ENCODE data around the gene PCTP.

Gene PCTP

GRCh38 chr17:55760643-55761355, 9.9 kb downstream of the PCTP start:
- TF ChIP-seq, protein P1, sequence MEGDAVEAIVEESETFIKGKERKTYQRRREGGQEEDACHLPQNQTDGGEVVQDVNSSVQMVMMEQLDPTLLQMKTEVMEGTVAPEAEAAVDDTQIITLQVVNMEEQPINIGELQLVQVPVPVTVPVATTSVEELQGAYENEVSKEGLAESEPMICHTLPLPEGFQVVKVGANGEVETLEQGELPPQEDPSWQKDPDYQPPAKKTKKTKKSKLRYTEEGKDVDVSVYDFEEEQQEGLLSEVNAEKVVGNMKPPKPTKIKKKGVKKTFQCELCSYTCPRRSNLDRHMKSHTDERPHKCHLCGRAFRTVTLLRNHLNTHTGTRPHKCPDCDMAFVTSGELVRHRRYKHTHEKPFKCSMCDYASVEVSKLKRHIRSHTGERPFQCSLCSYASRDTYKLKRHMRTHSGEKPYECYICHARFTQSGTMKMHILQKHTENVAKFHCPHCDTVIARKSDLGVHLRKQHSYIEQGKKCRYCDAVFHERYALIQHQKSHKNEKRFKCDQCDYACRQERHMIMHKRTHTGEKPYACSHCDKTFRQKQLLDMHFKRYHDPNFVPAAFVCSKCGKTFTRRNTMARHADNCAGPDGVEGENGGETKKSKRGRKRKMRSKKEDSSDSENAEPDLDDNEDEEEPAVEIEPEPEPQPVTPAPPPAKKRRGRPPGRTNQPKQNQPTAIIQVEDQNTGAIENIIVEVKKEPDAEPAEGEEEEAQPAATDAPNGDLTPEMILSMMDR (conservative IDR thresholded peaks at IDR 0.05) = no peak
- H3K27ac ChIP-seq = no peak overlapping the region

DNA sequence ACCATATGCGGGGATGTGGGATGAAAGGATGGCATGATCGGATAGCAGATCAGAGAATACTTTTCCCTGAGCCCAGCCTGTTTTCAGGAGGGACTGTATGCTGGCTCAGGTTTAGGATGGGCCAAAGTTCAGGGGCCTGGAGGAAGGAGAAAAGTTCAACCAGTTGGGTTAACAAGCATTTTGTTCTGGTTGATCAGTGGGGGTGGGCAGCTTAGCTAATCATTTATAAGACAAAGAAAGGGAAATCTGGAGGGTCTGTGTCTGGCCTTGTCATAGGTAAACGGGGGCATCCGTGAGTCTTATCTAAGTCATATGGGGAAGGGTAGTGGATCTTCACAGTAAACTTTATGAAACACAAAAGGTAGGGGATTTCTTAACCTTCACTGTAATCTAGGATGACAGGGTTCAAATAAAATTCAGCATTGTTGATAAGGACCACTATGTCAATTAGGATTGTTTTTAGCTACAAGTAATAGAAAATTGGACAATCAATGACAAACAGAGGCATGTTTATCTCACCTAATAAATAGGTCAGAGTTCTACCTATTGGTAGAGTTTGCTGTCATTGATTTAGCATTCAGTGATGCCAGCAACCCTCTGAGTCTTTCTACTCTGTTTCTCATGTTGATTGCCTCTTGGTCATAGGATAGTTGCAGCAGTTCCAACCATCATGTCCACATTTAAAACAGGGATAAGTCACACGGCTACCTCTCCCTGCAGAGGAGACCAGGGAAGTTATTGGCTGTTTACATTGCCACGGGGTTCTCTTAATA, 11.4 kb downstream of the PCTP start:
- no peak overlapping the region for H3K27ac ChIP-seq
- TF ChIP-seq, protein P1 (conservative IDR thresholded peaks at IDR 0.05) = no peak

- no peak overlapping the region for H3K27ac ChIP-seq
These were observed 13.0 kb downstream of the PCTP start for GRCh38 chr17:55763856-55764255.

GRCh38 chr17:55764610-55765009, 13.8 kb downstream of the PCTP start:
- TF ChIP-seq, protein P1 (conservative IDR thresholded peaks at IDR 0.05) = no peak
- H3K27ac ChIP-seq = no peak overlapping the region

More at GRCh38 chr17:55763856-55764255, 13.0 kb downstream of the PCTP start:
- TF ChIP-seq, protein P1 (conservative IDR thresholded peaks at IDR 0.05) = no peak

- TF ChIP-seq, protein P1 (conservative IDR thresholded peaks at IDR 0.05) = no peak
- no peak overlapping the region for H3K27ac ChIP-seq
These were observed 14.6 kb downstream of the PCTP start for GRCh38 chr17:55765472-55765871.

GRCh38 chr17:55768936-55769624, 18.2 kb downstream of the PCTP start:
- TF ChIP-seq, protein P1 (conservative IDR thresholded peaks at IDR 0.05) = no peak
- H3K27ac ChIP-seq = no peak overlapping the region

- H3K27ac ChIP-seq = no peak overlapping the region
- TF ChIP-seq, protein P1 (conservative IDR thresholded peaks at IDR 0.05) = no peak
These were observed 18.8 kb downstream of the PCTP start for GRCh38 chr17:55769625-55770000.

All from VCaP (cell line).